ENCODE measurements around the gene TPBGL.

TPBGL gene

DNA sequence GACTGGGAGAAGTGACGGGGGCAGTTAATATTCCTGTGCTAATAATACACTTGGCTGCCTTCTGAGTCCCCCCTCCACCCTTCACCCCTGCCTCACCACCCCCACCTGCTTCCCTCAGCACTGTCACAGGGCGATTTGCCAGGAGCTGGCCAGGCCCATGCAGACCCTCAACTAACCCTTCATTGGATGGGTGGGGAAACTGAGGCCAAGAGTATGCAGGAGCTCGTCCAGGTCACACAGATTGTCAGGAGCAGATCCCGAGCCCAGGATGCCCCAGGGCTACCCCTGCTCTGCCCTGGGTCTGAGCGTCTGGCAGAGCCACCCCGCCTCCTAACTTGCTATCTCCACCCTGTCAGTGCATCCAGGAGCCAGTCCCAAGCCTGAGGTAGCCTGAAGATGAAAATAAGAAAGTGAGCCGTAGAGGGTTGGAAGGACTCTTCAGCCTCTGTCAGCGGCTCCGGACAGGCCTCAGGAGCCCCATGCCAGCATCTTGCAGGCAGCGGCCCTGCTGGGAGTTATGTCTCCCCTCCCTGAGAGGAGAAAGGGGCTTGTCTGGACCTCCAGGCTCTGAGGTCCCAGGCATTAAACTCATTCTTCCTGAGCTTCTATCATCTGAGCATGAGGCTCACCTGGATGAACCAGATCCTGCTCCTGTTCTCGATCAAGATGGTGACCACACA is 6.2 kb downstream of the TPBGL start:
- no peak for DNase-seq

- no peak for DNase-seq
These were observed 8.3 kb downstream of the TPBGL start for GRCh38 chr11:75248924-75249256.

- no peak for DNase-seq
These were observed 9.1 kb downstream of the TPBGL start for GRCh38 chr11:75249704-75250103.

DNA sequence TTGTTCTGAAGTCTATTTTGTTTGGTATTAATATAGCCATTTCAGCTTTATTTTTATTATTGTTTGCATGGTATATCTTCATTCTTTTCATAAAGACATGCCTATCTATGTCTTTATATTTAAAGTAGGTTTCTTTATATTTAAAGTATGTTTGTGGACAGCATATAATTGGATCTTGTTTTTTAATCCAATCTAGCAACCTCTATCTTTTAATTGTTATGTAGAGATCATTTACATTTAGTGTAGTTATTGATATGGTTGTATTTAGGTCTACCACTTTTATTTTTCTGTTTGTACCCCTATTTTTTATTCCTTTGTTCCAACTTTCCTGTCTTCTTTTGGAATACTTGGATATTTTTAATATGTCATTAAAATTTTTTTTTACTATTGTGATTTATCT is 13.8 kb downstream of the TPBGL start:
- DNase-seq = no peak

- no peak for DNase-seq
These were observed 20.0 kb downstream of the TPBGL start for GRCh38 chr11:75260396-75261170.

GRCh38 chr11:75261902-75262361 is 21.4 kb downstream of the TPBGL start:
- DNase-seq = no peak

DNA sequence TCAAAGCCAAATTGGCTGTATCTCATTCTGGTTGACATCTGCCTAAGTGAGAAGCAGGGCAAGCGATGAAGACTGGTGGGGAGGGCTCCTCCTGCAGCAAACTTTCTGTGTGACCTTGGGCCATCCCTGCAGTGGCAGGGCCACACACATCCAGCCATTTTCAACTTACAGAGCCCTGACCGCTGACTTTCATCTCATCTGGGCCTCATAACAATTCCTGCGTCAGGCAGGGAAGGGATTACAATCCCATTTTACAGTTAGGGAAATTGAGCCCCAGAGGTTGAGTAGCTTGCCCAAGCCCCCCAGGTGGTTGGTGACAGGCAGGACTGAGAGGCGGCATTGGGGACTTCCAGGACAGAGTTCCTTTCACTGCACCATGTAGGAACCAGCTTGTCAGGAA is 21.9 kb downstream of the TPBGL start:
- no peak for DNase-seq

GRCh38 chr11:75262961-75263852 is 22.6 kb downstream of the TPBGL start:
- no peak for DNase-seq

DNA sequence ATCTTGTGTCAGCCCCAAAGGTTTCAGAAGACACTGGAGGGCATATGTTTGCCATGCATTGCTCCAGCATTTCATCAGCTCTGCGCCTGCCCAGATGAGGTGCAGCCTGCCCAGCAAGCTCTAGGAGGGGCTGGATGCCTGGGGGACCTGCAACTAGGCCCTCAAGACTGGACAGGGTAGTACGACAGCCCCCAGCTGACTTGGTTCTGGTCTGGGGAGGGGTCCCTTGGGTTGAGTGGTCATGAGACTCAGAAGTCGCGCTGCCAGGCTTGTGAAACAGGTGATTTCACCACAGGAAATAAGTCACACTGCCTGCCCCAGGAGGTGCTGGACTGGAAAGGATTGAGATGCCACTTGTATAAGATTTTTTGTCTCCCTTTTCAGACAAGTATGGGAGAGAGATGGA is 23.4 kb downstream of the TPBGL start:
- no peak for DNase-seq

GRCh38 chr11:75264356-75264755 is 23.8 kb downstream of the TPBGL start:
- DNase-seq = no peak

GRCh38 chr11:75264971-75265370 is 24.4 kb downstream of the TPBGL start:
- DNase-seq = no peak

- DNase-seq = no peak
These were observed 25.4 kb downstream of the TPBGL start for GRCh38 chr11:75265851-75266531.

DNA sequence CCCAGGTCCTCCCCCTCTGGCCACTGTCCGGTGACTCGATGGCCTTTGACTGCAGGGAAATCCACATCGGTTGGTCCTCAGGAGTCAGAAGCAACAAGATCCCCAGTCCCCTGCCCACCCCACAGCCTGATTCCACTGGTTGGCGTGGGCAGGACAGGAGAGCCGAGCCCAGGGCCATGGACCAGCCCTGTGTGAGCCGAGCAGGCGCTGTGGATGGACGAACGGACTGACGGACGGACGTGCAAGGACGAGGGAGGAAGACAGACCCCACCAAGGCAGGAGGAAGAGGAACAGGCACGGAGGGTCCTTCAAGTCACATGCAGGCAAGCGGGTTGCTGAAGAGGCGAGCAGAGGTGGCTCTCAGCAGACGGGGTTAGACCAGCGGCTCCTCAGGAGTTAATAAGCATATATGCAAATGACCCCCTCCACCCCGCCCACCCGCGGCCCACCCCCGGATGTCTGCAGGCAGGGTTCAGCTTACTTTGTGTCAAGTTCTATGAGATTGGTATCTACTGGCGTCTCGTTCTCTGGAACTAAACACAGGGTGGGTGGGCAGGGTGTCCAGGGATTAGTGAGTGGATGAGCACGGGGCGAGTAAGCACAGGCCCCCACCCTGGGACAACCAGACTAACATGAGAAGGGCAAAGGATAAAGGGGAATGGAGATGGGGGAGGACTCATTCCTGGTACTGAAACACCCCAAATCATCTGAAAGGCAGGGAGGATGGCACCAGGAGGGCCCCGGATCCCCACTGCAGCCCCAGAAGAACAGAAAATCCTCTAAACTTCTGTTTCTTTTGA is 26.8 kb downstream of the TPBGL start:
- no peak for DNase-seq

GRCh38 chr11:75268626-75269366 is 28.2 kb downstream of the TPBGL start:
- no peak for DNase-seq

DNA sequence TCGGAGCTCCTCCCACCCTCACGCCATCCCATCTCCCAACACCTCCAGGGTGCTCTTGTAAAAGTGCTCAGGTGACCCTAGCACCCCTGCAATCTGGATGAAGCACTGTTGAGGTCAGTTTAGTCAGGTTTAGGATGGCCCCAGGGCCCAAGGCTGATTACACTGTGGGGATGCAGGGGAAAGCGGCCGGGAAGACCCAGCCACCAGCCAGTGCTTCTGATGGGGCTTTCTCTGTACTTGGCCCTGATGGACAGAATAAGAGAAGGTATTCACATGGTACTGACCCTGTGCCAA is 28.7 kb downstream of the TPBGL start:
- no peak for DNase-seq

DNA sequence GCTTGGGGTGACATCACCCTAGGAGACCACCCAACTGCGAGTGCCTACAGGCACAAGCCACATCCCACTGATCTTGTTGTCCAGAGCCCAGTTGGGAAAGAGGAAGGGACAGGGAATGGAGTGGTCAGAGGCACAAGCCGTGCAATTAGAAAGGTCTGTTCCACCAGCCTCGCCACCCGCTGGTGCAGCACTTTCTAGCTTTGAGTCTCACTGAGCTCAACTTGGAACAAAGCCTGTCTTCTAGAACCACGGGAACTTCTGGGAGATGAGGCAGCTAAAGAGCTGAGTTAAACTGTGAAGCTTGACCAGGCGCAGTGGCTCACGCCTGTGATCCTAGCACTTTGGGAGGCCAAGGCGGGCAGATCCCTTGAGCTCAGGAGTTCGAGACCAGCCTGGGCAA is 29.3 kb downstream of the TPBGL start:
- DNase-seq = no peak

- peak; percentile 53 for DNase-seq
These were observed 30.4 kb downstream of the TPBGL start for GRCh38 chr11:75270896-75271418.

DNA sequence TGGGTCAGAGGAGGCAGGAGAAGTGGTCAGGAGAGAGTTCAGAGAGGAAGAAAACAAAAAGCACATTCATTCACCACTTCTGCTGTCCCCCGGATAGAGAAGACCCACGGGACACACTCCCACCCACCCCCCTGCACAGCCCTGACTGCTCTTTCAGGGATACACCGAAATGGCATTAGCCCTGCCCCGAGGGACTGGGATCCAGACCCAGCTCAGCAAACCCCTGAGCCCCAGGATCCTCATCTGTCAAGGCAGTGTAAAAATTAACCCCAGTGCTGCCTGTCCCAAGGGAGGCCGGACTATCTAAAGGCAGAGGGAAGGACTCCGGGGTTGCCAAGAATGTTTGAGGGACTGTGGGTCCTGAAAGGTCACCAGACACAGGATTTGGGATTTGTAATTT is 31.2 kb downstream of the TPBGL start:
- DNase-seq = no peak

- DNase-seq = no peak
These were observed 31.8 kb downstream of the TPBGL start for GRCh38 chr11:75272391-75272790.

- DNase-seq = no peak
These were observed 32.3 kb downstream of the TPBGL start for GRCh38 chr11:75272821-75273301.

Measured in CD4-positive, alpha-beta T cell treated with Interleukin-10 for 1 hour (primary cell).